H9 (cell line): ENCODE data around the gene ANO2. TPM values are rescaled to one million over a fixed set of nuclear protein-coding genes. Genes with fewer than 3 reads are reported as not detected.

ENCODE experiments used
- DNase-seq: peaks from one replicate; pipeline ENCODE4 v3.0.0-alpha.2; 2017
- H2AFZ ChIP-seq: one replicate; pipeline ENCODE4 v1.6.1; 2013; ENCODE audit warnings: mild to moderate bottlenecking, low read length, control low read depth, moderate library complexity
- H2AK5ac ChIP-seq: 2 replicates; pipeline ENCODE4 v1.6.1; 2013; ENCODE audit warnings: low read length, control low read depth, mixed read lengths; ENCODE audit not compliant: insufficient read length
- H2BK120ac ChIP-seq: one replicate; pipeline ENCODE4 v1.6.1; 2013; ENCODE audit warnings: low read depth, mild to moderate bottlenecking, low read length, control low read depth, inconsistent platforms; ENCODE audit not compliant: poor library complexity, severe bottlenecking
- H2BK12ac ChIP-seq: 2 replicates; pipeline ENCODE4 v1.6.1; 2013; ENCODE audit warnings: low read length, control low read depth, mixed read lengths, low read depth; ENCODE audit not compliant: insufficient read length
- H2BK15ac ChIP-seq: 2 replicates; pipeline ENCODE4 v1.6.1; 2013; ENCODE audit warnings: low read depth, low read length, control low read depth
- H2BK20ac ChIP-seq: one replicate; pipeline ENCODE4 v1.6.1; 2013; ENCODE audit warnings: low read depth, mild to moderate bottlenecking, low read length, control low read depth, inconsistent platforms; ENCODE audit not compliant: poor library complexity, severe bottlenecking
- H2BK5ac ChIP-seq: 2 replicates; pipeline ENCODE4 v1.6.1; 2013; ENCODE audit warnings: low read length, control low read depth, mixed read lengths; ENCODE audit not compliant: insufficient read length
- H3K14ac ChIP-seq: 2 replicates; pipeline ENCODE4 v1.6.1; 2013; ENCODE audit warnings: low read length, control low read depth; ENCODE audit not compliant: insufficient read depth
- H3K18ac ChIP-seq: 2 replicates; pipeline ENCODE4 v1.6.1; 2013; ENCODE audit warnings: low read depth, mild to moderate bottlenecking, mixed read lengths, low read length, control low read depth; ENCODE audit not compliant: insufficient read length
- H3K23ac ChIP-seq: 2 replicates; pipeline ENCODE4 v1.6.1; 2013; ENCODE audit warnings: low read length, control low read depth, mixed read lengths, low read depth; ENCODE audit not compliant: insufficient read length
- H3K23me2 ChIP-seq: 2 replicates; pipeline ENCODE4 v1.6.1; 2013; ENCODE audit warnings: low read depth, mild to moderate bottlenecking, mixed read lengths, low read length, control low read depth; ENCODE audit not compliant: insufficient read length, poor library complexity, severe bottlenecking
- H3K27ac ChIP-seq: 2 replicates; pipeline ENCODE4 v1.5.1; 2013; ENCODE audit warnings: low read length, control low read depth, mixed read lengths, low read depth; ENCODE audit not compliant: insufficient read length
- H3K27me3 ChIP-seq: 2 replicates; pipeline ENCODE4 v1.6.1; 2013; ENCODE audit warnings: low read length, control low read depth, inconsistent platforms; ENCODE audit not compliant: insufficient read depth
- H3K4ac ChIP-seq: 2 replicates; pipeline ENCODE4 v1.6.1; 2013; ENCODE audit warnings: low read depth, mild to moderate bottlenecking, control low read depth, inconsistent platforms, low read length, moderate library complexity
- H3K4me1 ChIP-seq: 2 replicates; pipeline ENCODE4 v1.6.1; 2013; ENCODE audit warnings: low read length, control low read depth, inconsistent platforms; ENCODE audit not compliant: insufficient read depth
- H3K4me2 ChIP-seq: 2 replicates; pipeline ENCODE4 v1.6.1; 2013; ENCODE audit warnings: low read length, control low read depth, mixed read lengths; ENCODE audit not compliant: insufficient read length, insufficient read depth
- H3K56ac ChIP-seq: 2 replicates; pipeline ENCODE4 v1.6.1; 2013; ENCODE audit warnings: low read depth, mild to moderate bottlenecking, mixed read lengths, low read length, control low read depth; ENCODE audit not compliant: insufficient read length
- H3K79me1 ChIP-seq: 2 replicates; pipeline ENCODE4 v1.6.1; 2013; ENCODE audit warnings: low read depth, mild to moderate bottlenecking, moderate library complexity, low read length, control low read depth, inconsistent platforms; ENCODE audit not compliant: insufficient read depth, poor library complexity, severe bottlenecking
- H3K79me2 ChIP-seq: 2 replicates; pipeline ENCODE4 v1.6.1; 2013; ENCODE audit warnings: low read length, control low read depth, inconsistent platforms; ENCODE audit not compliant: insufficient read depth
- H3K9ac ChIP-seq: 2 replicates; pipeline ENCODE4 v1.6.1; 2013; ENCODE audit warnings: low read length, control low read depth, mixed read lengths; ENCODE audit not compliant: insufficient read length; ENCODE audit errors: extremely low read depth
- H3K9me3 ChIP-seq: one replicate; pipeline ENCODE4 v1.6.1; 2013; ENCODE audit warnings: low read depth, low read length, inconsistent platforms; ENCODE audit not compliant: control insufficient read depth
- H3T11ph ChIP-seq: one replicate; pipeline ENCODE4 v1.6.1; 2013; ENCODE audit warnings: mild to moderate bottlenecking, low read length, control low read depth, inconsistent platforms
- H4K20me1 ChIP-seq: one replicate; pipeline ENCODE4 v1.6.1; 2013; ENCODE audit not compliant: control insufficient read depth, insufficient read length, insufficient read depth
- H4K5ac ChIP-seq: 2 replicates; pipeline ENCODE4 v1.6.1; 2013; ENCODE audit warnings: low read depth, mild to moderate bottlenecking, mixed read lengths, low read length, control low read depth; ENCODE audit not compliant: insufficient read length
- H4K8ac ChIP-seq: replicated peaks from 2 replicates; pipeline ENCODE4 v1.6.1; 2013; ENCODE audit warnings: low read length, control low read depth, mixed read lengths, low read depth; ENCODE audit not compliant: insufficient read length
- H4K91ac ChIP-seq: 2 replicates; pipeline ENCODE4 v1.6.1; 2013; ENCODE audit warnings: low read depth, mild to moderate bottlenecking, moderate library complexity, mixed read lengths, low read length, control low read depth; ENCODE audit not compliant: insufficient read length
- H3K27ac Mint-ChIP-seq, 3 experiments: 2 replicates in 2 of 3; 3 replicates in 1 of 3; pipeline ENCODE4 v1.8.0; 2020 to 2021; ENCODE audit warnings: mixed read lengths in 3 of 3, mild to moderate bottlenecking in 1 of 3, moderate library complexity in 1 of 3
- H3K27me3 Mint-ChIP-seq: 2 replicates; pipeline ENCODE4 v1.8.0; 2021; ENCODE audit warnings: low read depth, mild to moderate bottlenecking, moderate library complexity, mixed read lengths
- H3K36me3 Mint-ChIP-seq, 3 experiments: 2 replicates in 2 of 3; 3 replicates in 1 of 3; pipeline ENCODE4 v1.8.0; 2020 to 2021; ENCODE audit warnings: low read depth in 3 of 3, mixed read lengths in 3 of 3; ENCODE audit not compliant: insufficient read depth in 1 of 3
- H3K4me1 Mint-ChIP-seq, 2 experiments: 2 replicates each; pipeline ENCODE4 v1.8.0; 2020; ENCODE audit warnings: mixed read lengths in 2 of 2
- H3K4me3 Mint-ChIP-seq, 2 experiments: 2 replicates in 1 of 2; 3 replicates in 1 of 2; pipeline ENCODE4 v1.8.0; 2020 to 2021; ENCODE audit warnings: mild to moderate bottlenecking in 2 of 2, mixed read lengths in 2 of 2, moderate library complexity in 1 of 2
- H3K9me3 Mint-ChIP-seq, 2 experiments: 2 replicates in 1 of 2; 3 replicates in 1 of 2; pipeline ENCODE4 v1.8.0; 2020; ENCODE audit warnings: mild to moderate bottlenecking in 2 of 2, mixed read lengths in 2 of 2, moderate library complexity in 1 of 2
- WGBS: extraction: QIAGEN DNeasy Blood & Tissue Kit; methylation state at CpG from one replicate; pipeline ENCODE4 v1.1.7; 2013; ENCODE audit warnings: missing lambda C conversion rate, low lambda C conversion rate, mixed read lengths; ENCODE audit not compliant: insufficient read length; ENCODE audit errors: extremely low coverage; 5-methylcytosine and 5-hydroxymethylcytosine counted together
- total RNA-seq: library from RNA; stranded (reverse); gene quantifications from 2 replicates; pipeline ENCODE4 v1.2.1, GENCODE V29; 2021
- TF ChIP-seq, protein P1 (sequence below): fragments of 200-600 bp; sonication (generic); conservative IDR thresholded peaks from 3 replicates; pipeline ENCODE4 v1.8.0; 2021; ENCODE audit warnings: antibody characterized with exemption, mild to moderate bottlenecking

ANO2 gene
- total RNA-seq, 1 experiment from 2014 or later: 3.8 TPM

DNA sequence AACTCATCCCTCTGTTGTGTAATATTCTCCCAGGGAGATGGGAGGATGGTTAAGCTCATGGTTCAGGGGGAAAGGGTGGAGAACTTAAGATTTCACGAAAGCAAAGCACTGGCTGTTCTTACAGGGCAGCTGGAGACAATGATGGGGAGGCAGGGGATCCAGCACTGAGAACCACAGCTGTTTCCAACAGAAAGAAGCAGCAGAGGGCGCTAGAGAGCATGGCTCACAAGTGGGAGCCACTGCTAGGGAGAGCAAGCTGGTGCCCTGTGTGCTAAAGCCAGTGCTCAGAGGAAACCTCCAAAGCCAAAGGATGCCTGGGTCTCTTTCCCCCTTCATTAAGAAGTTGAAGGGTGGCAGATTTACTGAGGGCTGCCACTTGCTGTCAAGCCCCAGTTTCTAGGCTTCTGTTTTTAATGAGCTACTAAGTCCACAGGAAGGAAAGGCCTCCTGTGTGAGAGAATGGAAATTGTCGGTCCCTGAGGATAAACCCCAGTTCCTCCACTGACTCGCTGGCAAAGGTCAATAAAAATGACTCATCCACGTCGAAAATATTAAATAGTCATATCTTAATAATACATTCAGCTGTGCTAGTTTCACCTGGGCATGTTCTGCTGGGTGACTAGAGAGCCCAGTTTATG, 199.7 kb downstream of the ANO2 start:
- no peak overlapping the region for H3K27ac Mint-ChIP-seq
- Histone ChIP-seq H3K4me2 (no peak overlapping the region), H2BK15ac (no peak overlapping the region), H2BK5ac (no peak overlapping the region), H3K9me3 (no peaks in the 10 kb centered on the region), H3K4me1 (no peaks in the 10 kb centered on the region), H2BK20ac (no peak overlapping the region), H3K79me2 (no peaks in the 10 kb centered on the region), H3K79me1 (no peaks in the 10 kb centered on the region), H3K23me2 (no peaks in the 10 kb centered on the region), H3K27me3 (no peaks in the 10 kb centered on the region), H2BK120ac (no peak overlapping the region), H3K4ac (no peak overlapping the region), H3T11ph (no peak overlapping the region), H2AFZ (no peak overlapping the region), H4K20me1 (no peaks in the 10 kb centered on the region), H3K14ac (no peak overlapping the region), H2AK5ac (no peak overlapping the region), H3K18ac (no peak overlapping the region), H4K91ac (no peak overlapping the region), H3K23ac (no peak overlapping the region), H4K5ac (no peak overlapping the region), H2BK12ac (no peak overlapping the region), H3K9ac (no peak overlapping the region), H4K8ac (no peak overlapping the region), H3K27ac (no peak overlapping the region), H3K56ac (no peak overlapping the region)
- H3K36me3 Mint-ChIP-seq: no peaks in the 10 kb centered on the region; a peak in 1 of 7 replicates
- H3K9me3 Mint-ChIP-seq: no peaks in the 10 kb centered on the region
- peak; percentile 90 for DNase-seq
- H3K4me1 Mint-ChIP-seq: no peaks in the 10 kb centered on the region
- no peak overlapping the region for H3K4me3 Mint-ChIP-seq
- H3K27me3 Mint-ChIP-seq: no peaks in the 10 kb centered on the region
- no CpG with 5 or more reads among the region's 6 CpGs for WGBS
- TF ChIP-seq, protein P1, sequence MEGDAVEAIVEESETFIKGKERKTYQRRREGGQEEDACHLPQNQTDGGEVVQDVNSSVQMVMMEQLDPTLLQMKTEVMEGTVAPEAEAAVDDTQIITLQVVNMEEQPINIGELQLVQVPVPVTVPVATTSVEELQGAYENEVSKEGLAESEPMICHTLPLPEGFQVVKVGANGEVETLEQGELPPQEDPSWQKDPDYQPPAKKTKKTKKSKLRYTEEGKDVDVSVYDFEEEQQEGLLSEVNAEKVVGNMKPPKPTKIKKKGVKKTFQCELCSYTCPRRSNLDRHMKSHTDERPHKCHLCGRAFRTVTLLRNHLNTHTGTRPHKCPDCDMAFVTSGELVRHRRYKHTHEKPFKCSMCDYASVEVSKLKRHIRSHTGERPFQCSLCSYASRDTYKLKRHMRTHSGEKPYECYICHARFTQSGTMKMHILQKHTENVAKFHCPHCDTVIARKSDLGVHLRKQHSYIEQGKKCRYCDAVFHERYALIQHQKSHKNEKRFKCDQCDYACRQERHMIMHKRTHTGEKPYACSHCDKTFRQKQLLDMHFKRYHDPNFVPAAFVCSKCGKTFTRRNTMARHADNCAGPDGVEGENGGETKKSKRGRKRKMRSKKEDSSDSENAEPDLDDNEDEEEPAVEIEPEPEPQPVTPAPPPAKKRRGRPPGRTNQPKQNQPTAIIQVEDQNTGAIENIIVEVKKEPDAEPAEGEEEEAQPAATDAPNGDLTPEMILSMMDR: peak; percentile 92
